Testis (tissue), 2 donors: ENCODE results near the gene CCDC57.

Source experiments
- CTCF ChIP-seq, 3 experiments: fragments of 450-650 bp in 2 of 3; fragments of 200-600 bp in 1 of 3; sonication (generic) in 1 of 3; IDR thresholded peaks; one replicate each; pipeline ENCODE4 v1.5.1; 2016 to 2019; ENCODE audit warnings: antibody characterized with exemption in 3 of 3, mild to moderate bottlenecking in 2 of 3, moderate library complexity in 1 of 3
- POLR2A ChIP-seq: fragments of 450-650 bp; IDR thresholded peaks from one replicate; pipeline ENCODE4 v1.6.1; 2017; ENCODE audit warnings: antibody characterized with exemption, mild to moderate bottlenecking, moderate library complexity

GRCh38 chr17:82222816-82223215 lies 10.2 kb upstream of the CCDC57 start:
- no peak for TF ChIP-seq CTCF (IDR thresholded peaks at IDR 0.05)
- TF ChIP-seq POLR2A = no peak
